ENCODE measurements around the gene HOXB2.

DNA sequence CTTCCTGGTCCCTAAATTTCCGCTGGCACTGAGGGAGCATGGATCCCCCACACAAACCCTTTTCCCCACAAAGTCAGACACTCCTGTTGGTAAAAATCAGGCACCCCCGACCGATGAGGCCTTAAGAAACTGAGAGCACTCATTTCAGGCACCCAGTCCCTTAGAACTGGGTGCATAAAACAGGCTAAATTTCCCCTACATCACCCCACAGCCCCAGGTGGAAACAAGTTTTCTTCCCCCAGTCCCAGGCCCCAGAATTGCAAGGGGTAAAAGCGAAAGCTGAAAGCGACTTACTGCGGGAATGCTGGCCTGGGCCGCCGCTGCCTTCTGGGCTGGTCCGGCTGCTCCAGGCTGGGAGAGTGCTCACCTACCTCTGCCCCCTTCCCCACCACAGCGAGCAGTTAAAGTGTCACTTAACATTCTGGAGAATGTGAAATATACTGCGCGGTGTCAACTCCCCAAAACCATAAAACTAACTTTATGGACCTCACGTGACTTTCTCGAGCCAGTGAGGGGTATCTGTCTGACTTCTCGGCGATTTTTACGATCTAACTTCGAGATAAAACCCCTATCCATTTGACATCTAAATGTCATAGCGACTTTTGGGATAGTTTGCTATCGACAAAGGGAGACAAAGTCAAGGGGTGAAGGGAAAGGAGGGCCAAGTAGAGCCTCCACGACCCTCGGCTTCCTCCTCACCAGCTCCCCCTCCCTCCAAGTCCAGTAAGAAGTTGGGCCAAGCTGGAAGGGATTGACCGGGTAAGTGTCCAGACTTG is 45.1 kb upstream of the HOXB2 start, which contains the start of gene HOXB3:
- TF ChIP-seq, protein P1, sequence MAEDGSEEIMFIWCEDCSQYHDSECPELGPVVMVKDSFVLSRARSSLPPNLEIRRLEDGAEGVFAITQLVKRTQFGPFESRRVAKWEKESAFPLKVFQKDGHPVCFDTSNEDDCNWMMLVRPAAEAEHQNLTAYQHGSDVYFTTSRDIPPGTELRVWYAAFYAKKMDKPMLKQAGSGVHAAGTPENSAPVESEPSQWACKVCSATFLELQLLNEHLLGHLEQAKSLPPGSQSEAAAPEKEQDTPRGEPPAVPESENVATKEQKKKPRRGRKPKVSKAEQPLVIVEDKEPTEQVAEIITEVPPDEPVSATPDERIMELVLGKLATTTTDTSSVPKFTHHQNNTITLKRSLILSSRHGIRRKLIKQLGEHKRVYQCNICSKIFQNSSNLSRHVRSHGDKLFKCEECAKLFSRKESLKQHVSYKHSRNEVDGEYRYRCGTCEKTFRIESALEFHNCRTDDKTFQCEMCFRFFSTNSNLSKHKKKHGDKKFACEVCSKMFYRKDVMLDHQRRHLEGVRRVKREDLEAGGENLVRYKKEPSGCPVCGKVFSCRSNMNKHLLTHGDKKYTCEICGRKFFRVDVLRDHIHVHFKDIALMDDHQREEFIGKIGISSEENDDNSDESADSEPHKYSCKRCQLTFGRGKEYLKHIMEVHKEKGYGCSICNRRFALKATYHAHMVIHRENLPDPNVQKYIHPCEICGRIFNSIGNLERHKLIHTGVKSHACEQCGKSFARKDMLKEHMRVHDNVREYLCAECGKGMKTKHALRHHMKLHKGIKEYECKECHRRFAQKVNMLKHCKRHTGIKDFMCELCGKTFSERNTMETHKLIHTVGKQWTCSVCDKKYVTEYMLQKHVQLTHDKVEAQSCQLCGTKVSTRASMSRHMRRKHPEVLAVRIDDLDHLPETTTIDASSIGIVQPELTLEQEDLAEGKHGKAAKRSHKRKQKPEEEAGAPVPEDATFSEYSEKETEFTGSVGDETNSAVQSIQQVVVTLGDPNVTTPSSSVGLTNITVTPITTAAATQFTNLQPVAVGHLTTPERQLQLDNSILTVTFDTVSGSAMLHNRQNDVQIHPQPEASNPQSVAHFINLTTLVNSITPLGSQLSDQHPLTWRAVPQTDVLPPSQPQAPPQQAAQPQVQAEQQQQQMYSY (CRISPR knock-in tag; IDR thresholded peaks at IDR 0.05) = no peak
- TF ChIP-seq TEAD4 (CRISPR knock-in tag; IDR thresholded peaks at IDR 0.05) (no peak), ZNF263 (CRISPR knock-in tag; IDR thresholded peaks at IDR 0.05; ENCODE audit: low read depth) (no peak), JUN (CRISPR knock-in tag; IDR thresholded peaks at IDR 0.05) (no peak), ZNF121 (CRISPR knock-in tag; IDR thresholded peaks at IDR 0.05) (no peak)
- TF ChIP-seq, protein P2, sequence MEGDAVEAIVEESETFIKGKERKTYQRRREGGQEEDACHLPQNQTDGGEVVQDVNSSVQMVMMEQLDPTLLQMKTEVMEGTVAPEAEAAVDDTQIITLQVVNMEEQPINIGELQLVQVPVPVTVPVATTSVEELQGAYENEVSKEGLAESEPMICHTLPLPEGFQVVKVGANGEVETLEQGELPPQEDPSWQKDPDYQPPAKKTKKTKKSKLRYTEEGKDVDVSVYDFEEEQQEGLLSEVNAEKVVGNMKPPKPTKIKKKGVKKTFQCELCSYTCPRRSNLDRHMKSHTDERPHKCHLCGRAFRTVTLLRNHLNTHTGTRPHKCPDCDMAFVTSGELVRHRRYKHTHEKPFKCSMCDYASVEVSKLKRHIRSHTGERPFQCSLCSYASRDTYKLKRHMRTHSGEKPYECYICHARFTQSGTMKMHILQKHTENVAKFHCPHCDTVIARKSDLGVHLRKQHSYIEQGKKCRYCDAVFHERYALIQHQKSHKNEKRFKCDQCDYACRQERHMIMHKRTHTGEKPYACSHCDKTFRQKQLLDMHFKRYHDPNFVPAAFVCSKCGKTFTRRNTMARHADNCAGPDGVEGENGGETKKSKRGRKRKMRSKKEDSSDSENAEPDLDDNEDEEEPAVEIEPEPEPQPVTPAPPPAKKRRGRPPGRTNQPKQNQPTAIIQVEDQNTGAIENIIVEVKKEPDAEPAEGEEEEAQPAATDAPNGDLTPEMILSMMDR (IDR thresholded peaks at IDR 0.05) = no peak
- TF ChIP-seq, protein P3, sequence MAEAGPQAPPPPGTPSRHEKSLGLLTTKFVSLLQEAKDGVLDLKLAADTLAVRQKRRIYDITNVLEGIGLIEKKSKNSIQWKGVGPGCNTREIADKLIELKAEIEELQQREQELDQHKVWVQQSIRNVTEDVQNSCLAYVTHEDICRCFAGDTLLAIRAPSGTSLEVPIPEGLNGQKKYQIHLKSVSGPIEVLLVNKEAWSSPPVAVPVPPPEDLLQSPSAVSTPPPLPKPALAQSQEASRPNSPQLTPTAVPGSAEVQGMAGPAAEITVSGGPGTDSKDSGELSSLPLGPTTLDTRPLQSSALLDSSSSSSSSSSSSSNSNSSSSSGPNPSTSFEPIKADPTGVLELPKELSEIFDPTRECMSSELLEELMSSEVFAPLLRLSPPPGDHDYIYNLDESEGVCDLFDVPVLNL (CRISPR knock-in tag; IDR thresholded peaks at IDR 0.05; ENCODE audit: borderline replicate concordance, low read depth) = no peak
- TF ChIP-seq, protein P4, sequence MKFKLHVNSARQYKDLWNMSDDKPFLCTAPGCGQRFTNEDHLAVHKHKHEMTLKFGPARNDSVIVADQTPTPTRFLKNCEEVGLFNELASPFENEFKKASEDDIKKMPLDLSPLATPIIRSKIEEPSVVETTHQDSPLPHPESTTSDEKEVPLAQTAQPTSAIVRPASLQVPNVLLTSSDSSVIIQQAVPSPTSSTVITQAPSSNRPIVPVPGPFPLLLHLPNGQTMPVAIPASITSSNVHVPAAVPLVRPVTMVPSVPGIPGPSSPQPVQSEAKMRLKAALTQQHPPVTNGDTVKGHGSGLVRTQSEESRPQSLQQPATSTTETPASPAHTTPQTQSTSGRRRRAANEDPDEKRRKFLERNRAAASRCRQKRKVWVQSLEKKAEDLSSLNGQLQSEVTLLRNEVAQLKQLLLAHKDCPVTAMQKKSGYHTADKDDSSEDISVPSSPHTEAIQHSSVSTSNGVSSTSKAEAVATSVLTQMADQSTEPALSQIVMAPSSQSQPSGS (CRISPR knock-in tag; IDR thresholded peaks at IDR 0.05; ENCODE audit: borderline replicate concordance, low read depth) = no peak

All from WTC11 (cell line).